Astrocyte (in vitro differentiated cells and primary cell): Measurements from ENCODE around the gene PNPLA7. TPM values are rescaled to one million over a fixed set of nuclear protein-coding genes. Genes with fewer than 3 reads are reported as not detected.
A peak's percentile ranks its signal among the peaks of the same experiment; 100 is the strongest.

Experiments used
- DNase-seq: peaks from one replicate; pipeline ENCODE4 v3.0.0-alpha.2; 2010; ENCODE audit warnings: low read depth
- FAIRE-seq: peaks from 2 replicates; lab custom pipeline; 2011; peaks lifted over from hg19 to GRCh38; lab: Jason Lieb, UNC
- H2AFZ ChIP-seq: 2 replicates; pipeline ENCODE4 v1.6.0; 2012; ENCODE audit warnings: low read depth, low read length, inconsistent platforms
- H3K27ac ChIP-seq: 2 replicates; pipeline ENCODE4 v1.5.1; 2011; ENCODE audit warnings: low read depth, low read length, inconsistent platforms
- H3K27me3 ChIP-seq: 2 replicates; pipeline ENCODE4 v1.6.0; 2011; ENCODE audit warnings: low read length, inconsistent platforms; ENCODE audit not compliant: insufficient read depth
- H3K36me3 ChIP-seq: 2 replicates; pipeline ENCODE4 v1.5.1; 2011; ENCODE audit warnings: low read length, inconsistent platforms; ENCODE audit not compliant: insufficient read depth
- H3K4me1 ChIP-seq: 2 replicates; pipeline ENCODE4 v1.5.1; 2011; ENCODE audit warnings: low read length, inconsistent platforms; ENCODE audit not compliant: insufficient read depth
- H3K4me2 ChIP-seq: 2 replicates; pipeline ENCODE4 v1.6.0; 2012; ENCODE audit warnings: low read length, inconsistent platforms
- H3K4me3 ChIP-seq: 2 replicates; pipeline ENCODE4 v1.5.1; 2011; ENCODE audit warnings: low read depth, mild to moderate bottlenecking, low read length, inconsistent platforms; ENCODE audit not compliant: insufficient read depth
- H3K79me2 ChIP-seq: 2 replicates; pipeline ENCODE4 v1.6.0; 2012; ENCODE audit warnings: mild to moderate bottlenecking, low read length, inconsistent platforms; ENCODE audit not compliant: insufficient read depth
- H3K9ac ChIP-seq: 2 replicates; pipeline ENCODE4 v1.6.0; 2012; ENCODE audit warnings: mild to moderate bottlenecking, low read length, inconsistent platforms
- H3K9me3 ChIP-seq: 2 replicates; pipeline ENCODE4 v1.5.1; 2012; ENCODE audit warnings: low read depth, mild to moderate bottlenecking, low read length, inconsistent platforms; ENCODE audit not compliant: insufficient read depth
- H4K20me1 ChIP-seq: 2 replicates; pipeline ENCODE4 v1.6.0; 2012; ENCODE audit warnings: low read length, inconsistent platforms; ENCODE audit not compliant: insufficient read depth
- H3K27ac Mint-ChIP-seq: one replicate; pipeline ENCODE4 v1.8.0; 2021; ENCODE audit warnings: mild to moderate bottlenecking, mixed read lengths; ENCODE audit not compliant: unreplicated experiment
- H3K27me3 Mint-ChIP-seq: one replicate; pipeline ENCODE4 v1.8.0; 2021; ENCODE audit warnings: low read depth, mixed read lengths; ENCODE audit not compliant: unreplicated experiment
- H3K36me3 Mint-ChIP-seq: one replicate; pipeline ENCODE4 v1.8.0; 2021; ENCODE audit warnings: low read depth, mixed read lengths; ENCODE audit not compliant: unreplicated experiment
- H3K4me1 Mint-ChIP-seq: one replicate; pipeline ENCODE4 v1.8.0; 2021; ENCODE audit warnings: low read depth, mixed read lengths; ENCODE audit not compliant: unreplicated experiment
- H3K4me3 Mint-ChIP-seq: one replicate; pipeline ENCODE4 v1.8.0; 2021; ENCODE audit warnings: mild to moderate bottlenecking, moderate library complexity, mixed read lengths; ENCODE audit not compliant: unreplicated experiment
- H3K9me3 Mint-ChIP-seq: one replicate; pipeline ENCODE4 v1.8.0; 2021; ENCODE audit warnings: mild to moderate bottlenecking, mixed read lengths; ENCODE audit not compliant: unreplicated experiment
- CTCF ChIP-seq: IDR thresholded peaks from 2 replicates; pipeline ENCODE4 v1.5.1; 2011; ENCODE audit warnings: low read depth, mild to moderate bottlenecking, inconsistent platforms, low read length, moderate library complexity; ENCODE audit not compliant: insufficient read depth
- EZH2 ChIP-seq: IDR thresholded peaks from 2 replicates; pipeline ENCODE4 v1.6.1; 2012; ENCODE audit warnings: mild to moderate bottlenecking, low read length, inconsistent platforms; ENCODE audit not compliant: insufficient read depth
- total RNA-seq: library from RNA; stranded (reverse); gene quantifications from 2 replicates; pipeline ENCODE4 v1.2.1, GENCODE V29; 2021

The PNPLA7 gene
- total RNA-seq, 1 donor from 2014 or later: 2.6 TPM

GRCh38 chr9:137416006-137416562 lies 134.1 kb downstream of the PNPLA7 start:
- Mint-ChIP-seq H3K4me1 (peaks cover 10% of the 10 kb centered on the region), H3K27ac (no peak overlapping the region), H3K36me3 (no peaks in the 10 kb centered on the region), H3K27me3 (no peaks in the 10 kb centered on the region), H3K9me3 (no peaks in the 10 kb centered on the region), H3K4me3 (no peak overlapping the region)
- H3K9ac ChIP-seq: no peak overlapping the region
- no peak for DNase-seq
- TF ChIP-seq CTCF (no peak), EZH2 (no peak)
- peaks cover 6% of the 10 kb centered on the region for H4K20me1 ChIP-seq
- no peak for FAIRE-seq
- H3K27me3 ChIP-seq: no peaks in the 10 kb centered on the region
- H2AFZ ChIP-seq: no peak overlapping the region
- H3K4me1 ChIP-seq: peaks cover 16% of the 10 kb centered on the region
- no peaks in the 10 kb centered on the region for H3K9me3 ChIP-seq
- no peaks in the 10 kb centered on the region for H3K36me3 ChIP-seq
- H3K4me3 ChIP-seq: no peak overlapping the region
- no peak overlapping the region for H3K4me2 ChIP-seq
- no peak overlapping the region for H3K27ac ChIP-seq
- H3K79me2 ChIP-seq: peaks cover 11% of the 10 kb centered on the region

GRCh38 chr9:137415451-137415850 lies 134.8 kb downstream of the PNPLA7 start:
- H3K9ac ChIP-seq: no peak overlapping the region
- FAIRE-seq (no peak), DNase-seq (no peak)
- H3K27ac ChIP-seq: no peak overlapping the region
- peaks cover 23% of the 10 kb centered on the region for H3K4me1 ChIP-seq
- TF ChIP-seq CTCF (no peak), EZH2 (no peak)
- H4K20me1 ChIP-seq: peaks cover 6% of the 10 kb centered on the region
- H3K36me3 Mint-ChIP-seq: no peaks in the 10 kb centered on the region
- no peaks in the 10 kb centered on the region for H3K9me3 Mint-ChIP-seq
- H3K27me3 ChIP-seq: no peaks in the 10 kb centered on the region
- no peak overlapping the region for H3K4me3 Mint-ChIP-seq
- no peaks in the 10 kb centered on the region for H3K27me3 Mint-ChIP-seq
- H3K4me1 Mint-ChIP-seq: peaks cover 10% of the 10 kb centered on the region
- no peaks in the 10 kb centered on the region for H3K36me3 ChIP-seq
- peaks cover 6% of the 10 kb centered on the region for H3K79me2 ChIP-seq
- H3K9me3 ChIP-seq: no peaks in the 10 kb centered on the region
- H3K4me2 ChIP-seq: no peak overlapping the region
- no peak overlapping the region for H3K4me3 ChIP-seq
- H2AFZ ChIP-seq: no peak overlapping the region
- no peak overlapping the region for H3K27ac Mint-ChIP-seq

- no peaks in the 10 kb centered on the region for H3K27me3 ChIP-seq
- DNase-seq (no peak), FAIRE-seq (no peak)
- peaks cover 28% of the 10 kb centered on the region for H3K4me1 ChIP-seq
- no peak overlapping the region for H2AFZ ChIP-seq
- peaks cover 10% of the 10 kb centered on the region for H4K20me1 ChIP-seq
- H3K27ac Mint-ChIP-seq: no peak overlapping the region
- TF ChIP-seq EZH2 (no peak), CTCF (no peak)
- H3K4me3 ChIP-seq: no peak overlapping the region
- H3K27me3 Mint-ChIP-seq: no peaks in the 10 kb centered on the region
- peaks cover 6% of the 10 kb centered on the region for H3K79me2 ChIP-seq
- H3K9me3 Mint-ChIP-seq: no peaks in the 10 kb centered on the region
- H3K36me3 ChIP-seq: no peaks in the 10 kb centered on the region
- no peak overlapping the region for H3K4me3 Mint-ChIP-seq
- peaks cover 12% of the 10 kb centered on the region for H3K4me1 Mint-ChIP-seq
- no peak overlapping the region for H3K9ac ChIP-seq
- peak overlapping the region; percentile 47 for H3K27ac ChIP-seq
- H3K4me2 ChIP-seq: peak overlapping the region; percentile 80
- H3K36me3 Mint-ChIP-seq: no peaks in the 10 kb centered on the region
- no peaks in the 10 kb centered on the region for H3K9me3 ChIP-seq
Observed at GRCh38 chr9:137412431-137412830, 137.8 kb downstream of the PNPLA7 start.
